Urinary bladder (tissue), 2 donors: ENCODE measurements around the gene EFNA2. TPM values are rescaled to one million over a fixed set of nuclear protein-coding genes. Genes with fewer than 3 reads are reported as not detected.

Experiments used
- polyA plus RNA-seq: library from polyadenylated mRNA; stranded (reverse); fragments of 200-250 nt; gene quantifications from one replicate; pipeline ENCODE4 v1.2.3, GENCODE V29; 2013
- total RNA-seq: library from RNA; depleted of rRNA; stranded (reverse); fragments of >200 nt; gene quantifications from one replicate; pipeline ENCODE4 v1.2.3, GENCODE V29; 2014
- donor health status: healthy.

EFNA2 gene
- total and polyA plus RNA-seq, 2 donors: 0.09 to 0.32 TPM

Other genes starting within 250 kb of the EFNA2 start
- gene ABCA7, start 245.8 kb upstream of the EFNA2 start, total RNA-seq: 1.9 TPM
- 5.9 TPM for gene ABCA7, start 245.8 kb upstream of the EFNA2 start, polyA plus RNA-seq
- gene ARHGAP45, start 218.7 kb upstream of the EFNA2 start, total RNA-seq: 5.7 TPM
- gene ARHGAP45, start 218.7 kb upstream of the EFNA2 start, polyA plus RNA-seq: 12.0 TPM
- gene POLR2E, start 190.5 kb upstream of the EFNA2 start, total RNA-seq: 35.2 TPM
- 255 TPM for gene POLR2E, start 190.5 kb upstream of the EFNA2 start, polyA plus RNA-seq
- 71.3 TPM for gene GPX4, start 181.9 kb upstream of the EFNA2 start, total RNA-seq
- gene GPX4, start 181.9 kb upstream of the EFNA2 start, polyA plus RNA-seq: 452 TPM
- 7.6 TPM for gene SBNO2, start 111.6 kb upstream of the EFNA2 start, total RNA-seq
- gene SBNO2, start 111.6 kb upstream of the EFNA2 start, polyA plus RNA-seq: 44.8 TPM
- gene STK11, start 80.1 kb upstream of the EFNA2 start, total RNA-seq: 31.7 TPM
- 56.5 TPM for gene STK11, start 80.1 kb upstream of the EFNA2 start, polyA plus RNA-seq
- gene CBARP, start 47.9 kb upstream of the EFNA2 start, total RNA-seq: 0.53 TPM
- gene CBARP, start 47.9 kb upstream of the EFNA2 start, polyA plus RNA-seq: 0.43 TPM
- 9.5 TPM for gene ATP5F1D, start 44.1 kb upstream of the EFNA2 start, total RNA-seq
- 236 TPM for gene ATP5F1D, start 44.1 kb upstream of the EFNA2 start, polyA plus RNA-seq
- gene MIDN, start 37.3 kb upstream of the EFNA2 start, total RNA-seq: 12.2 TPM
- 64.3 TPM for gene MIDN, start 37.3 kb upstream of the EFNA2 start, polyA plus RNA-seq
- 267 TPM for gene CIRBP, start 16.5 kb upstream of the EFNA2 start, total RNA-seq
- 536 TPM for gene CIRBP, start 16.5 kb upstream of the EFNA2 start, polyA plus RNA-seq
- 4.9 TPM for gene FAM174C, start 10.3 kb upstream of the EFNA2 start, total RNA-seq
- gene FAM174C, start 10.3 kb upstream of the EFNA2 start, polyA plus RNA-seq: 55.9 TPM
- 26.4 TPM for gene NDUFS7, start 98.0 kb downstream of the EFNA2 start, total RNA-seq
- 173 TPM for gene NDUFS7, start 98.0 kb downstream of the EFNA2 start, polyA plus RNA-seq
- 10.3 TPM for gene GAMT, start 115.7 kb downstream of the EFNA2 start, total RNA-seq
- 18.5 TPM for gene GAMT, start 115.7 kb downstream of the EFNA2 start, polyA plus RNA-seq
- 37.0 TPM for gene DAZAP1, start 121.7 kb downstream of the EFNA2 start, total RNA-seq
- 71.5 TPM for gene DAZAP1, start 121.7 kb downstream of the EFNA2 start, polyA plus RNA-seq
- gene RPS15, start 152.5 kb downstream of the EFNA2 start, total RNA-seq: 507 TPM
- 3,233 TPM for gene RPS15, start 152.5 kb downstream of the EFNA2 start, polyA plus RNA-seq
- 1.2 TPM for gene APC2, start 164.2 kb downstream of the EFNA2 start, total RNA-seq
- 0.66 TPM for gene APC2, start 164.2 kb downstream of the EFNA2 start, polyA plus RNA-seq
- gene C19orf25, start 193.3 kb downstream of the EFNA2 start, total RNA-seq: 15.0 TPM
- gene C19orf25, start 193.3 kb downstream of the EFNA2 start, polyA plus RNA-seq: 40.5 TPM
- 1.6 TPM for gene PCSK4, start 204.5 kb downstream of the EFNA2 start, total RNA-seq
- gene PCSK4, start 204.5 kb downstream of the EFNA2 start, polyA plus RNA-seq: 2.7 TPM
- gene REEP6, start 205.3 kb downstream of the EFNA2 start, total RNA-seq: 4.9 TPM
- 11.3 TPM for gene REEP6, start 205.3 kb downstream of the EFNA2 start, polyA plus RNA-seq
- 4.1 TPM for gene ADAMTSL5, start 227.1 kb downstream of the EFNA2 start, total RNA-seq
- 9.4 TPM for gene ADAMTSL5, start 227.1 kb downstream of the EFNA2 start, polyA plus RNA-seq
- gene PLK5, start 238.2 kb downstream of the EFNA2 start, total RNA-seq: 0.37 TPM
- gene PLK5, start 238.2 kb downstream of the EFNA2 start, polyA plus RNA-seq: 2.3 TPM